ENCODE results near the gene PON2.
"Not testable (repeated sequence)": the region's sequence is repeated elsewhere in the genome, so short reads cannot be mapped to it uniquely, and the experiment has no call there.

GRCh38 chr7:95379457-95379856 lies 55.4 kb downstream of the PON2 start:
- not testable (repeated sequence) for TF ChIP-seq EZH2 (IDR thresholded peaks at IDR 0.05; ENCODE audit: borderline replicate concordance, low read depth, low read length, severe bottlenecking); CTCF (IDR thresholded peaks at IDR 0.05; ENCODE audit: borderline replicate concordance, extremely low read depth, low read length, poor library complexity, severe bottlenecking)
